ENCODE data around the gene LRRC40.
"Not testable (repeated sequence)": the region's sequence is repeated elsewhere in the genome, so short reads cannot be mapped to it uniquely, and the experiment has no call there.

The LRRC40 gene

GRCh38 chr1:70202173-70202758, 3.1 kb downstream of the LRRC40 start:
- no peak for DNase-seq

- no peak for DNase-seq
These were observed 5.3 kb downstream of the LRRC40 start for GRCh38 chr1:70200065-70200464.

- no peak for DNase-seq
These were observed 9.0 kb downstream of the LRRC40 start for GRCh38 chr1:70196333-70196732.

GRCh38 chr1:70195342-70195741, 10.0 kb downstream of the LRRC40 start:
- DNase-seq = no peak

GRCh38 chr1:70194601-70195000, 10.8 kb downstream of the LRRC40 start:
- no peak for DNase-seq

- DNase-seq = not testable (repeated sequence)
These were observed 12.9 kb downstream of the LRRC40 start for GRCh38 chr1:70192446-70192845.

GRCh38 chr1:70190180-70190579, 15.2 kb downstream of the LRRC40 start:
- no peak for DNase-seq

GRCh38 chr1:70188522-70188921, 16.9 kb downstream of the LRRC40 start:
- no peak for DNase-seq

- DNase-seq = not testable (repeated sequence)
These were observed 20.2 kb downstream of the LRRC40 start for GRCh38 chr1:70185181-70185580.

- DNase-seq = no peak
These were observed 33.9 kb downstream of the LRRC40 start for GRCh38 chr1:70171512-70171911.

GRCh38 chr1:70169018-70169839, 36.1 kb downstream of the LRRC40 start:
- peak; percentile 15 for DNase-seq

GRCh38 chr1:70168283-70168682, 37.1 kb downstream of the LRRC40 start:
- no peak for DNase-seq

GRCh38 chr1:70164350-70164749, 41.0 kb downstream of the LRRC40 start:
- no peak for DNase-seq

- DNase-seq = peak; percentile 68
These were observed 48.8 kb downstream of the LRRC40 start for GRCh38 chr1:70156529-70157120.

GRCh38 chr1:70153739-70154138, 51.6 kb downstream of the LRRC40 start:
- DNase-seq = no peak

- DNase-seq = no peak
These were observed 54.9 kb downstream of the LRRC40 start for GRCh38 chr1:70150444-70150843.

- peak; percentile 38 for DNase-seq
These were observed 58.9 kb downstream of the LRRC40 start for GRCh38 chr1:70146488-70146887.

GRCh38 chr1:70143048-70143659, 62.2 kb downstream of the LRRC40 start:
- DNase-seq = peak; percentile 72

- peak; percentile 38 for DNase-seq
These were observed 63.3 kb downstream of the LRRC40 start for GRCh38 chr1:70142075-70142474.

GRCh38 chr1:70140894-70141293, 64.5 kb downstream of the LRRC40 start:
- DNase-seq = peak; percentile 17

GRCh38 chr1:70140343-70140742, 65.0 kb downstream of the LRRC40 start:
- peak; percentile 74 for DNase-seq

GRCh38 chr1:70134148-70134547, 71.2 kb downstream of the LRRC40 start:
- peak; percentile 12 for DNase-seq

- no peak for DNase-seq
These were observed 88.3 kb downstream of the LRRC40 start for GRCh38 chr1:70117046-70117445.

All from fibroblast of skin of back (primary cell).